GM12873 (cell line): Measurements from ENCODE around the gene RHCE.

Experiments
- CTCF ChIP-seq: IDR thresholded peaks from 2 replicates; pipeline ENCODE4 v1.5.1; 2012; ENCODE audit warnings: low read depth, mild to moderate bottlenecking, moderate library complexity, low read length, control low read depth; ENCODE audit not compliant: insufficient read depth; ENCODE audit errors: missing control alignments

RHCE gene

DNA sequence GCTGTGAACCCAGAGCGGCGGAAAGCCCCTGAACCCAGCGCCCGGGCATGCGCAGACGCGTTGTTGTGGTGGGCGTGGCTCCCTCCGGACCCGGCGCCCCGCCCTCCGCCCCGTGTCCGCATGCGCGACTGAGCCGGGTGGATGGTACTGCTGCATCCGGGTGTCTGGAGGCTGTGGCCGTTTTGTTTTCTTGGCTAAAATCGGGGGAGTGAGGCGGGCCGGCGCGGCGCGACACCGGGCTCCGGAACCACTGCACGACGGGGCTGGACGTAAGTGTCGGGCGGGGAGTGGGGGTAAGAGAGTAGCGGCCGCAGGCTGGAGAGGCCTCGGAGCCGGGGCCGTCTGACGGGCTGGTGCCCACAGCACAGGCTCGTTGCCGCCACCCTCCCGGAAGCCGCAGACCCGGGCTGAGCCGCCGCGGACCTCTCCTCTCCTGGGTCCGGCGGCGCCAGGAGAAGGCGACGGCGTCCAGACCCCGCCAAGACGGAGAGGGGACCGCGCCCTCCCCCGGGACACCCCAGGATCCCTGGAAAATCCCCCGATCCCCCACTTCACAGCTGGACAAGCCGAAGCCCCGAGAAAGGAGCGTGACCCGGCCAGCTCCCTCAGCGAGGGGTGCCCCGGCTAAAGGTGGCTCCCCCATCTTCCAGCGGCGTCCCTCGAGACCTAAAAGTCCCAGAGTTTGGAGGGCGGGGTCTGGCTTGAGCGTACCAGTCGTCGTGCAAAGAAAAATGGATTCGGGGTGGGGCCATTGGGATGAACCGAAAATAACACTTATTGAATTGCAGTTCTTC is 82.2 kb downstream of the RHCE start, which contains the start of gene TMEM50A:
Gene TMEM50A, plus strand, starts transcription at position 147 of the 794 bp plus-strand sequence. CDS start 2,153 bp downstream, outside the sequence.
- no peak for TF ChIP-seq CTCF

DNA sequence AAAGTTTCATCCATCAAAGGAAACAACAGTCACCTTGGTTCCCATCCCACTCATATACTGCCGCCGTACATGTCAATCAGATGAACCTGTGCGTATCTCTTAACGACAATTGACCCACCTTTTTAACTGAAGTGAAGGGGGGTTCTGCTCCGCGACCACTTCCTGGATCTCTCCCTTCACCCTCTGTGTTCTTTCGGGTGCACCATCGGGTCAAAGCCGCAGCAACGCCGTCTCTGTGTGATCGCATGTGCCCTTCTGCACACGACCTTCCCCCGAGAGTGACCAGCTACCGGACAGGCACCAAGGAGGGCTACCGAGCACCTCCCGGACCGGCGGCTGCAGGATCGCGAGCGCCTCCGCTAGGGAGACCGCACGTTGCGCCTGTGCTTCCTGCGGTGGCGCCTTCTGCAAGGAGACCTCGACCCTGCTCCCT is 83.7 kb downstream of the RHCE start:
- peak; percentile 22 for TF ChIP-seq CTCF
